GM19238 (cell line): ENCODE results near the gene TTC21A.
A peak's percentile ranks its signal among the peaks of the same experiment; 100 is the strongest.

Experiments used
- DNase-seq: peaks from one replicate; pipeline ENCODE4 v3.0.0; 2011; ENCODE audit warnings: low spot score; ENCODE audit not compliant: insufficient read length

The TTC21A gene

GRCh38 chr3:39136533-39137434 is 29.3 kb downstream of the TTC21A start:
- no peak for DNase-seq

DNA sequence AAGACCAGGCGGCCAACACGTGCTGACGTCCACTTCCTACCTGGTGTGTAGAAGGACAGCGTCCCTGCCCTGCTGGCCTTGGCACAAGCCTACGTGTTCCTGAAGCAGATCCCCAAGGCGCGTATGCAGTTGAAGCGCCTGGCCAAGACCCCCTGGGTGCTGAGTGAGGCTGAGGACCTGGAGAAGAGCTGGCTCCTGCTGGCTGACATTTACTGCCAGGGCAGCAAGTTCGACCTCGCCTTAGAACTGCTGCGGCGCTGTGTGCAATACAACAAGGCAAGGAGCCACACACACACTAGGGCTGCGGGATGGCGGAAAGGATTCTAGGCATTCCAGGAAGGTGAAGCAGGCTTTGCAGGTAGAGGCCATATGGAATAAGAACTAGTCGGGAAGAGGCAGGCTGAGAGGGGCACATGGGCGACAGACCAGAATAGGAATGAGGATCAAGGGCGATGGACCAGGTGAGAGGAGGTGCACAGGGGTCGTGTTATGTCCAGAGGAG is 30.0 kb downstream of the TTC21A start:
- no peak for DNase-seq

- DNase-seq, result no peak
Measured at GRCh38 chr3:39137991-39138803, 30.7 kb downstream of the TTC21A start.

DNA sequence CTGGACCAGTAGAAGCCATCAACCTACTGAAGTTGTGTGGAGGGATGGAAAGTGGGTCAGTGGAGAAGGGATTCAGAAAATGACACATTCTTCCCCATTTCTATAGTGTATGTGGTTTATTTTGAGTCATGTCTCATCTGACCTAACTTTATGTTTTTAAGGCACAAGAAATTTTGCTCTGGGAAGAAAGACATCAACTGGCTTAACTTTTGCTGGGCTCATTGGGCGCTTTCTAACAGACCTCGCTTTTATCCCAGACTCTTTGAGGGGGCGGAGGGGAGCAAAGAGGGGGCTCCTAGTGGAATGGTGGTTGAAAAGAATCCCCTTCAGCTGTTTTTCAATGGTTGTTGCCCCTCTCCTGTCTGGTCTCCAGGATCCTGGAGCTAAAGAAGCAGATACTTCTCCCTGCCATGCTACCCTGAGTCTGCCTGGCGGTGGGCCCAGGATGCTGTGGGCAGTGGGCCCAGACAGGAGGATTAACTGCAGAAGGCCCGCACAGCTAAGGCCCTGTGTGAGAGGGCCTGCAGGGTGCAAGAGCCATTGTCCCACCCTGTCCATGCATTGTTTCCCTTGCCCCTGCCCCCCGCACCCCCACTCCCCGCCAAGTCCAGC is 31.4 kb downstream of the TTC21A start:
- no peak for DNase-seq

GRCh38 chr3:39139442-39139841 is 32.0 kb downstream of the TTC21A start:
- DNase-seq, result no peak

GRCh38 chr3:39140341-39140971 is 33.0 kb downstream of the TTC21A start:
- DNase-seq, result no peak

DNA sequence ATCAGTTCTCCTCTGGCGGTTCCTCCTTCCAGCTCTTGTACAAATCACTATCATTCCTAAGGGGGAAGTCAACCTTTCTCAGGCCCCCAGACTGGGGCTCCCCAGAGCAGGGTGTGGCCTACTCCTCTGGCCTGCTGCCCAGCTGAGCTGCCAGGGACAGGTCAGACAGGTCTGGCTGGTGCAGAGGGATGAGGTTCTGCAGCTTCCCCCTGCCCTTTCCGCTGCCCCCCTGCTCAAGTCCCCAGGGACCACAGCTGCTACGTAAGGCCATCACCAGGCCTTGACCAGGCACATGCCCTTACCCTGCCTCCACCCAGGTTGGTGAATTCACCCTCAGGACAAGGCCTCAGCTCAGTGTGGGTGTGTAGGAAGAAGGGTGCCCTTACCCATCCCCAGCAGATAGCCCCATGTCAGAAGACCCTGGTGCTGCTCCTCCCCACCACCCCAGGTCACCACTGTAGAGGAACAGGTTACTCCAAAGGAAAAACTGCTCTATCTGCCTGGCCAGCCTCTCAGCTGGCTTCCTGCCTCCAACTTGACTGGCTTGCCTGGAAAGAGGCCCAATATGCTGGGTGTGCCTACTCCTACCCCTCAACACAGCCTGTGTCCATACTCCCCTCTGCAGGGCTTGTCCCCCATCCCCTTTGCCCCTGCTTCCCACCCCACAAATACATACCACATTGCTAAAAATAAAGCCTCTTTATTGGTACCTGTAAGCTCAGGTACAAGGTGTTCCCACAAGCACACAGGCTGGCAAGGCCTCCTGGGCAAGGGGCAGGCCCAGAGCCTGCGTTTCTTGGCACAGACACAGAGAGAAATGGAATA is 33.9 kb downstream of the TTC21A start:
- DNase-seq, result no peak

DNA sequence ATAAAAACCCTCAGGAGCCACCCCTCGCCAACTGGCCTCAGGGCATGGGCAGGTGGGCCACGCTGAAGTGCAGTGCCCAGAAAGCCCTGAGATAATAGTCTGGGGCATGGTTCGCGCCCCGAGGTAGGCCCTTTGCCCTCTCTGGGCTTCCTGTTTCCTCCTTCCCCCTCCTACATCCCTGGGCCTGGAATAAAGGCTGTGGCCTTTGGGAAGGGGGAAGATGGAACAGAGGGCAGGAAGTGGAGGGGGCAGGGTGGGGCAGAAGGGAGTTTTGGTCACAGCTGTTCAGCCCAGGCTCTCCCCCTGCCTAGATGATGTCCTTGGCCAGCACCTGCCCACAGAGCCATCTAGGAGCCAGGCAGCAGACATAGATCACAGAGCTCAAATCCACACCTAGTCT is 34.6 kb downstream of the TTC21A start:
- no peak for DNase-seq

DNA sequence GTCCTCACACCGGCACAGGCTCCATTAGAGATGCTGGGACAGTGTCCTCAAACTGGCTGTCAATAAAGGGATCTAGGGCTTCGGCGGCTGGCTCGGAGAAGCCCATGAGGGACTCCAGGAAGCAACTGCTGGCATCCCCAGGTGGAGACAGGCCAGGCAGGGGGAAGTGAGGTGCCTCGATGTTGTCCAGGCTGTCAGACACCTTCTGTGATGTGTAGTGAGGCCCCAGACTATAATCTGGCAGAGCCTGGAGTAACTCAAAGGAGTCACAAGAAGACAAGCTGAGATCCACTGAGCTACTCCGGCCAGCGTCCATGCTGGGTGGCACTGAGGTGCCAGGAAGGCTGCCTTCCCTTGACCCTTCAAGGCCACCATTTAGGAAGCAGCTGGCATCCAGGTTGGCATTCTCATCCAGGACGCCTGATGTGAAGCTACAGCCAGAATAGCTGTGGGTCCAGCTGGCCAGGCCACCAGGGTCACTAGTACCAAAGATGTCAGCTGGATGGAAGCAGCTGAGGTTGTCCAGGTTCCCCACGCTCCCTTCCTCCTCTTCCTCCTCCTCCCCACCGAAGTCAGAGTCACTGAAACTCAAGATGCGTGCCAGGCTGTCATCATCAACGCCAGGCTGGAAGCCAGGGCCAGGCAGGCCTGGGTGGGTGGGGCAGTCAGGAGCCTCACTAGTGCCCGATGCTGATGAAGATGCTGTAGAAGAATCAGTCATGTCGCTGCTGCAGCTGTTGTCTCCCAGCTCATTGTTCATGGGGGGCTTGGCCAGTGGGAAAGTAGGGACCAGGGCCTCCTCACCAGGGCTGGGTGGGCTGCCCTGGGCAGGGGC is 35.8 kb downstream of the TTC21A start:
- DNase-seq, result no peak

DNA sequence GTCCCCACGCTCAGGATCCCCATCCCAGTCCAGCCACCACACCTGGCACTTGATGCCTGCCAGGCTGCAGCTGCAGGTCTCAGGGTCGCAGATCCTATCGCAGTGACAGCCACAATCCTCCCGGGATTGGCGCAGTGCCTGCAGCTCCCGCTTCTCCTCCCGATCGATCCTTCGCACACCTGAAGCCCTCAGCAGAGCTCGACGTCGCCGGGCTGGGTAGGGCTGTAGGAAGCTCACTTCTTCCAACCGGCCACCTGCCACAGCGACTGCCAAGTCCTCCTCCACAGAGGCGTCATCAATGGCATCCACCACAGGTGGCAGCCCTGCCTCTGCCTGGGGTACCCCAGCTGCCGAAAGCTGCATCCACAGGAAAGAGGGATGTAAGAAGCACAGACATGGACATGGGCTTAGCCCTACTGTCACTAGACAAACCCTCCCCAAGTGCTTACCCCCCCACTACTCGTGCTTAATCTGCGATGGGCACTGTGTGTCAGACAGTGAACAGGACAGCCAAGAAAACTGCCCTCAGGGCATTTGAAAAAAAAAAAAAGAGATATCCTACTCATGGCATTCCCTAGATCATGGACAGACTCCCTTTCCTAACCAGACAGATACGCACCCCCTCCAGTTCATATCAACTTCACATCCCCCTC is 36.7 kb downstream of the TTC21A start:
- no peak for DNase-seq

DNA sequence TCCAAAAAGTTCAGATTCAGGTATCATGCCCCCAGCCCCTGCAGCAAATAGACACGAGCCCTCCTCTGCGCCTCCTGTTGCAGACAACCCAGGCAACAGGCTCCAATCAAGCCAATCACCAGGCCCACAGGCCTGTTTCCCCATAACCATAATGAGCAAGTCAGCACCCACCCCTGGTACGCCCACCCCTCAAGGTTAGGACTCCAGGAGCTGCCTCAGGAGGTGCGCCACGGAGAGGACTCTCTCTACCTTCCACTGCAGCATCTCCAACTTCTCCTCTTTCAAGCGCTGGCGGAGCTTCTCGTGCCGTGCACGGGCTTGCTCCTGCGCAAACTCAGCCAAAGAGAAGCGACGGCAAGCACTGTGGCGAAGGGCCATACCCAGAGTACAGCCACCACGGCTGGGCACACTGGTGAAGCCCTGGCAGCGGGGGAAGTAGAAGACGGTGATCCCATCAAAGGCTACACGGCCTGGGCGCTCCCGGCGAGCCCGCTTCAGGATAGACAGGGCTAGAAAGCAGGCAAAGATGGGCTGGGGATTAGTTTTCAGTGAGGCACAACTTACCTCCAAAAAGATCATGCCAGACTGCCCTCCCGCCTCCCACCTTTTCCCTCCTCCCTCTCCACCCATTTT is 37.4 kb downstream of the TTC21A start:
- DNase-seq, result no peak

- no peak for DNase-seq
Measured at GRCh38 chr3:39146083-39146501, 38.6 kb downstream of the TTC21A start.

GRCh38 chr3:39146611-39147591 is 39.4 kb downstream of the TTC21A start:
- DNase-seq, result no peak

DNA sequence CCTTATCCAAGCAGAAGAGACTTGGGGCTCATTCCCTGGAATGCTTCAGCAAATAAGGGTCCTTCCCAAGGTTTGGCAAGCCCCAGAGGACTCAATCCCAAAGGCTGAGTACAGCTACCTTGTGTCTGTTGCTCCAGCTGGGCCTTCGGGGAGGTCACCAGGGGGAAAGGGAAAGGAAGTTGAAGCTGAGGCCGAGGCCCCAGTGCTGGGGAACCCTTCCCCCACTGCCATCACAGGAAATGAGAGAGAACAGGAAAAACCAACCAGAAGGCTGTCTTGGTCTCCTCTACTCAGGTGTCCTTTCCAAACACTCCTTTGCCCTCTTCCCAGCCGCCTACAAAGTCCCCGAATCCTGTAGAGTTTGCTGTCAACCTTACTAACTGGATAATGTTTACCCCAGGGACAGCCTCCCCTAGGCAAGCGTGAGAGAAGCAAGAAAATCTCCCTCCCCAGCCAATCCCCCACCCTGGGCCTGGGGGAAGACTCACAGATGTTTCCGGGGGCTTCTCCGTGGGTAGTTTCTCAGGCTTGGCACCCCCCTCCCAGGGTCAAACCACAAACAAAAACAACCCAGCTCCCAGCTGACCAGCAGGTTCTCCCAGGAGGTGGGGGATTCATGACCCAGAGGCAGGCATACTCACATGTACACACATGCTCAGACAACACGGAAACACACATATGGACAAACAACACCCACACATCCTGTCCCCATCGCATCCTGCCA is 40.4 kb downstream of the TTC21A start:
- peak; percentile 58 for DNase-seq

DNA sequence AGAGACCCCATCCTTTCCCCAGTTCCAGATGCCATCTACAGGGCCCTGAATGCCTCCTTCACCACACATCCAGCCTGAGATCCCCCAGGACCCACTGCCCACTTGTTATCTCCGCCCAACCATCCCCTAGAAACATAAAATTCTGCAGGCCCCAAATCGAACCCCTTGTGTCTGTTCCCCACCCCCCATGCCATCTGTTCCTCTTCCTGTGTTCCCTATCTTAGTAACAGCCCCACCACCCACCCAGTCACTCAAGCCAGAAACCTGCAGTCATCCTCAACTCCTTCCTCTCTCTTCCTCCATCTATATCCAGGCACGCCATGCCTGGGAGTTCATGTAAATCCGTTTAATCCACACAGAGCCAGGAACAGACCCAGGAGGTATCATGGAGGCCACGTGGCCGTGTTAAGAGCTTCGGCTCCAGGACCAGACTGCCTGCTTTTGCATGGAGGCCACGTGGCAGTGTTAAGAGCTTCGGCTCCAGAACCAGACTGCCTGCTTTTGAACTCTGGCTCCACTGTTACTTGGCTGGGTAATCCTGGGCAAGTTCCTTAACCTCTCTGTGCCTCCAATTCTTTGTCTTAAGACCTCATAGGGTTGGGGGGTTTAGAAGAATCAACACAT is 41.1 kb downstream of the TTC21A start:
- no peak for DNase-seq

GRCh38 chr3:39149059-39149455 is 41.6 kb downstream of the TTC21A start:
- no peak for DNase-seq
